HG03175 (cell line): ENCODE data around the gene SMARCA4.
"Not testable (repeated sequence)": the region's sequence is repeated elsewhere in the genome, so short reads cannot be mapped to it uniquely, and the experiment has no call there.

ENCODE experiments used
- ATAC-seq: cut with Tn5 transposase; IDR thresholded peaks from one replicate; pipeline ENCODE4 v1.9.1; 2021; ENCODE audit warnings: mild to moderate bottlenecking, moderate library complexity; ENCODE audit not compliant: unreplicated experiment

The SMARCA4 gene

GRCh38 chr19:10928563-10929401, 32.0 kb upstream of the SMARCA4 start, which contains the start of the genes TIMM29 and YIPF2:
TIMM29 (plus strand) TSS chr19:10928811; CDS start chr19:10928823, 12 bp downstream.
YIPF2 (minus strand) TSS chr19:10928639; CDS start chr19:10928410, 229 bp downstream.
- peak; percentile 85 for ATAC-seq

DNA sequence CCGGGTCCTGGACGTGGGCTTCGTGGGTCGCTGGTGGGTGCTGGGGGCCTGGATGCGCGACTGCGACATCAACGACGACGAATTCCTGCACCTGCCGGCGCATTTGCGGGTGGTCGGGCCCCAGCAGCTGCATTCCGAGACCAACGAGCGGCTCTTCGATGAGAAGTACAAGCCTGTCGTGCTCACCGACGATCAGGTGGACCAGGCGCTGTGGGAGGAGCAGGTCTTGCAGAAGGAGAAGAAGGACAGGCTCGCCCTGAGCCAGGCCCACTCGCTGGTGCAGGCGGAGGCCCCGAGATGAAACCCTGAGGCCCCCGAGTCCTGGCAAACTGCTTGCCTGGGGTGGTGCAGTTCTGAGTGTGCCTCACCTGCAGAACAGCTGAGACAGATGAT, 31.4 kb upstream of the SMARCA4 start:
- ATAC-seq = no peak

DNA sequence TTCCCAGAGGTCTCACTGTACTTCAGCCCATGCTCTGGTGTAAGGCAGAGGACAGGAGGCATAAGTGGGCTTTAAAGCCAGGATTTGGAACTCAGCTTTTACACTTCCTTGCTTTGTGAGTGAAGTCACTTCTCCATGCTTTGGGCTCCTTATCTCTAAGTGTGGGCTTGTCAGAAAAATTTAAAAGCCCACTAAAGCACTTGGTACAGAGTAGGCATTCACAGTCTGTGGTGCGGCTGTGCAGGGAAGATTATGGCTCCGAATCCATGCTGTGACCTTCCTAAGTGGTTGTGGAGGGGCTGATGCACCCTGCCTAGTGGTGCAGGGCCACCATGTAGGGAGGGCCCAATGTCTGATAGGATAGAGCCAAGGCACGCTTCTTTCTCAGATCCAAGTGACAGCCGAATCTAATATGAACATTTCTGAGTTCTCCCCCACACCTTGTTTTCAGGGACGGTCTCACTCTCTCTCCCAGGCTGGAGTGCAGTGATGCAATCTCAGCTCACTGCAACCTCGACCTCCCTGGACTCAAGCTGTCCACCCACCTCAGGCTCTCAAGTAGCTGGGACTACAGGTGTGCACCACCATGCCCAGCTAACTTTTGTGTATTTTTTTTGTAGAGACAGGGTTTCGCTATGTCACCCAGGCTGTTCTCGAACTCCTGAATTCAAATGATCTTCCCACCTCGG, 25.3 kb upstream of the SMARCA4 start:
- no peak for ATAC-seq

GRCh38 chr19:10936661-10937084, 24.2 kb upstream of the SMARCA4 start:
- no peak for ATAC-seq

- not testable (repeated sequence) for ATAC-seq
These were observed 19.2 kb upstream of the SMARCA4 start for GRCh38 chr19:10941649-10942048.

- ATAC-seq = not testable (repeated sequence)
These were observed 17.4 kb upstream of the SMARCA4 start for GRCh38 chr19:10943412-10943811.

- no peak for ATAC-seq
These were observed 15.6 kb upstream of the SMARCA4 start for GRCh38 chr19:10945264-10945663.

DNA sequence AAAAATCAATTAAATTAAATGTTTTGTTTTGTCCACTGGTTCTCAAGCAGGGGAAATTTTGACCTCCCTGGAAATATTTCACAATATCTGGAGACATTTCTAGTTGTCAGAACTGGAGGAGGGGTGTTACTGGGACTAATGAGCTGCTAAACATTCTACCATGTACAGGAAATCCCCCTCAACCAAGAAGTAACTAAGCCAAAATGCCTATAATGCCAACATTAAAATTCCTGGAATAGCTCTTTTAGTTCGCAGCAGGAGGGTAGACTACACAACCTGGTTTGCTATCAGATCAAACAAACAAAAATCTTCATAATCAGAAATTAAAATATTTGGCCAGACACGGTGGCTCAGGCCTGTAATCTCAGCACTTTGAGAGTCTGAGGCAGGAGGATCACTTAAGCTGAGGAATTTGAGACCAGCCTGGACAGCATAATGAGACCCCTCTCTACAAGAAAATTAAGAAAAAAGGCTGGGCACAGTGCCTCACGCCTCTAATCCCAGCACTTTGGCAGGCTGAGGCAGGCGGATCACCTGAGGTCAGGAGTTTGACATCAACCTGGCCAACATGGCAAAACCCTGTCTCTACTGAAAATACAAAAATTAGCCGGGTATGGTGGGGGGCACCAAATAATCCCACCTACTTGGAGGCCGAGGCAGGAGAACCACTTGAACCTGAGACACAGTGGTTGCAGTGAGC, 13.7 kb upstream of the SMARCA4 start:
- no peak for ATAC-seq

DNA sequence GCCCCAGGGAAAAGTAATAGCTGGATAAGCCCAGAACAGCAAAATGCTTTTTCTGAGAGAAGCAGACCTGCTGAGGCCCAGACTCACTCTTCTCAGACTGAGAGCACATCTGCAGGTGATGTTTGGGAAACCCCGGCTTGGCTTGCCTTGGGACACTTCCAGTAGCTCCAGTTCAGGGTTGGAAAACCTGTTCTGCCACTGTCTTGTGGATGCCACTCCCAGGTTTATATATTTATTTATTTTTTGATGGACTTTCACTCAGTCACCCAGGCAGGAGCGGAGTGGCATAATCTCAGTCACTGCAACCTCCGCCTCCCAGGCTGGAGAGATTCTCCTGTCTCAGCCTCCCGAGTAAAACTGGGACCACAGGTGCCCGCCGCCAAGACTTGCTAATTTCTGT, 8.0 kb upstream of the SMARCA4 start:
- ATAC-seq = no peak

DNA sequence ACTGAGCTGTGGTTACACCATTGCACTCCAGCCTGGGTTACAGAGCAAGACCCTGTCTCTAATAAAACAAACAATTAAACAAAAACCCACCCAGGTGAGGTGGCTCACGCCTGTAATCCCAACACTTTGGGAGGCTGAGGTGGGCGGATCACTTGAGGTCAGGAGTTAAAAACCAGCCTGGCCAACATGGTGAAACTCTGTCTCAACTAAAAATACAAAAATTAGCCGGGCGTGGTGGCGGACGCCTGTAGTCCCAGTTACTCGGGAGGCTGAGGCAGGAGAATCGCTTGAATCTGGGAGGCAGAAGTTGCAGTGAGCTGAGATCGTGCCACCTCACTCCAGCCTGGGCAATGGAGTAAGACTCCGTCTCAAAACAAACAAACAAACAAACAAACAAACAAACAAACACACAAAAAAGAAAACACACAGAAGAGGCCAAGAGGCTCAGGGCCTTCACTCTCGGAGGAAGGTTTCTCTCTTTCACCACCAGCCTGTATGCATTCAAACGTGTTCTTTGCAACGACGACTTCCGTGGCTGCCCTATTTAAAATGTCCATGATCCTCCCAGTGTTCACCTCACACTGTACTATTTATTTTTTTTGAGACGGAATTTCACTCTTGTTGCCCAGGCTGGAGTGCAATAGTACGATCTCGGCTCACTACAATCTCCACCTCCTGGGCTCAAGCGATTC, 1.4 kb upstream of the SMARCA4 start:
- ATAC-seq = not testable (repeated sequence)

DNA sequence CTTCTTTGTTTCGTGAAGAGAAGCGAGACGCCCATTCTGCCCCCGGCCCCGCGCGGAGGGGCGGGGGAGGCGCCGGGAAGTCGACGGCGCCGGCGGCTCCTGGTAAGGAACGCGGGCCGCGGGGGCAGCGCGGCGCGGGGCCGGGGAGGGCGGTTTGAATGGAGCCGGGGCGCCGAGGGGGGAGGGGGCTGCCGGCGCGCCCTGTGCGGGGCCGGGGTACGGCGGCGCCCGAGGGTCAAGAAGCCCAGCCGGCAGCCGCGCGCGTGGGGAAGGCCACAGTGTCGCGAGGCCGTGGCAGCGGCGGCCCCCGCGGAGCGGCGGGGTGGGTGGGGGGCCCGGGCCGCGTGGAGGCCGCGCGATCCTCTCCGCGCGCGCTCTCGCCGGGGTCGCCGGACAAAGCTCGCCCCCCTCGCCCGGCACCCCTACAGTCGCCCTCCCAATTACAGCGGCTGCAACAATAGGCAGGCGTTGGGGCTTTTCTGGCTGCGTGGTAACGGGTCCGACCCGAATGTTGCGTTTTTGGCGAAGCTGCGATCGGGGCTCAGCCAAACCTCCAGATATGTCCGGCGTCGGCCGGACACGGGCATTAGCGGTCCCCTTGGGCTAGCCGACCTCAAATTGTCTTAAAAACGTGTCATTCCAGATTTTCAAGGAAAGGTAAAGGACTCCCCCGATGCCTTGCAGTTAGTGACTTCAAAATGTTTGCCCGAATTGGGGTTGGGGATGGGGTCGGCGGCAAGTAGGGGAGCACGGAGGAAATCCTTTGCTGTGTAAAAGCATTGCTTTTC, 437 bp downstream of the SMARCA4 start:
- ATAC-seq = peak; percentile 28

- ATAC-seq = no peak
These were observed 2.0 kb downstream of the SMARCA4 start for GRCh38 chr19:10962863-10963262.

- ATAC-seq = no peak
These were observed 3.0 kb downstream of the SMARCA4 start for GRCh38 chr19:10963865-10964264.

- ATAC-seq = no peak
These were observed 4.1 kb downstream of the SMARCA4 start for GRCh38 chr19:10964903-10965302.

DNA sequence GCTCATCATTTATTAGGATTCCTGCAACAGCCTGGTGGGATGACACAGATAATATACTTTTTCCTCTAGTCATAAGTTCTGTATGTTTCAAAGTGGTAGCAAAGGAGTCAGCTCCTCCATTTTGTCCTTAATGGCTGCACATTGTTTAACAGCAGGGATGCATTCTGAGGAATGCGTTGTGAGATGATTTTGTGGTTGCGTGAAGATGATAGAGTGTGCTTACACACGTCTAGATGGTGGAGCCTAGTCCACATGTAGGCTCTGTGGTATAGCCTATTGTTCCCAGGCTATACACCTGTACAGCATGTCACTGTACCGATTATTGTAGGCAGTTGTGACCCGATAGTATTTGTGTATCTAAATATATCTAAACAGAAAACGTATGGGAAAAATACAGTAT, 4.6 kb downstream of the SMARCA4 start:
- no peak for ATAC-seq

DNA sequence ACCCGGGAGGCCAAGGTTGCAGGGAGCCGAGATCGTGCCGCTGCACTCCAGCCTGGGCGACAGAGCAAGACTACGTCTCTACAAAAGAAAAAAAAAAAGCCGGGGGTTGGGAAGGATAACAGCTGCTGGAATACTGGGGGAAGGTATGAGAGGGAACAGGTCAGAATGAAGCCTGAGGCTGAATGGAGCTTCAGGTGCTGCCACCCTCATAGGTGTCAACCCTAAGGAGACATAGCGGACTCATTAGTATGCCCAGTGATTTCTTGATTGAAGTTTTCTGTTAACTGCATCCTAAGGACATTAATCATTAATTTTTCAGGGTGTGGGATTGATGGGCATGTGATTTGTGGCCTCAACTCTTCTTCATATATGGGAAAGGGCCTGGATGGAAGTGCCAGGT, 6.0 kb downstream of the SMARCA4 start:
- no peak for ATAC-seq

DNA sequence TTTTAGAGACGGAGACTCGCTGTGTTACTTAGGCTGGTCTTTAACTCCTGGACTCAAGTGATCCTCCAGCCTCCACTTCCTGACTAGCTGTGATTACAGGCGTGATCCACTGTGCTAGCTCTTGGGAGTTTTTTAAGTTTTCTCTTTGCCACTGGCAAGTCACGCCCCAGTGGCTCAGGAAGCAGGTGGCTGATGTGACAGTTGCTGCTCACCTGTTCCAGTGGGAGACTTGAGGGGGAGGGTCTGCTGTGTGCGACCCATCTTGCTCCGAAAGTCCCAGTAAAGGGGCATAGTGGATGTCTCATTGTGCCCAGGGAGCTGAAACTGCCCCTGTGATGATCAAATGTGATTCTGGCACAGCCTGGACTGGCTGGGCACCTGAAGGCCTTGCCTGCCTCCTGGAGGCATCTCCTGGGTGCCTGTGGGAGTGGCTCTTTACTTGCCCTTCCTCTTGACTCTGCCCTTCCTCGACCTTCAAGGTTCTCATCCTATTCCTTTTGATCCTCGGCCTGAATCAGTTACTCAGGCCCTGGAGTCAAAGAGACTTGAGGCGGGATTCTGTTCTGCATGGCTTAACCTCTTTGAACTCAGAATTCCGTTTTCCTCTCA, 7.8 kb downstream of the SMARCA4 start:
- no peak for ATAC-seq

DNA sequence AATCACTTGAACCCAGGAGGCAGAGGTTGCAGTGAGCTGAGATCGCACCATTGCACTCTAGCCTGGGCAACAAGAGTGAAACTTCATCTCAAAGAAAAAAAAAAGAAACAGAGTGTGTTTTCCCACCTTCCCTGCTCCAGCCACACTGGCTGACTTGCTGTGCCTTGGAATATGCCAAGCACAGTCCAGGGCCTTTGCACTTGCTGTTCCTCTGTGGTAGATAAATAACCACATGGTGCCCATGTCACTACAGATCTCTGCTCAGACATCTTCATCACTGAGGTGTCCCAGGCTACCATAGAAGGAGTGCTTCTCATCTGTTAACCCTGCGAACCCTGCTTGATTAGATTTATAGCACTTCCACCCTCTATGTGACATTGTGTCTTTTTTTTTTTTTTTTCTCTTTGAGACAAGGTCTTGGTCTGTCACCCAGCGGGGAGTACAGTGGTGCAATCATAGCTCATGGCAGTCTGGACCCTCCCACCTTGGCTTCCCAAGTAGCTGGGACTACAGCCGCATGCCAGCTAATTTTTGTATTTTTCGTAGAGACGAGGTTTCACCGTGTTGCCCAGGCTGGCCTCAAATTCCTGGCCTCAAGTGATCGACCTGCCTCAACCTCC, 10.4 kb downstream of the SMARCA4 start:
- ATAC-seq = no peak
